OCI-LY7 (cell line): Measurements from ENCODE around the gene RPL32. TPM values are rescaled to one million over a fixed set of nuclear protein-coding genes. Genes with fewer than 3 reads are reported as not detected.

Experiments used
- BruUV-seq: library from RNA; stranded (reverse); fragments of 400-500 nt; replicated peaks from 2 replicates; lab custom pipeline; 2021; lab: Mats Ljungman, UMichigan
- CTCF ChIA-PET: fragments of 300-600 bp; sonication (Branson Sonifier 250); formaldehyde crosslinking; loops from one replicate; lab custom pipeline; 2022; ENCODE audit warnings: antibody characterized with exemption; ENCODE audit not compliant: unreplicated experiment; lab: Charles Lee
- POLR2A ChIA-PET: fragments of 300-600 bp; sonication (Branson Sonifier 250); formaldehyde crosslinking; loops from one replicate; lab custom pipeline; 2022; ENCODE audit warnings: antibody characterized with exemption; lab: Charles Lee
- DNase-seq: peaks from one replicate; pipeline ENCODE4 v3.0.0-alpha.2; 2015; ENCODE audit warnings: low spot score
- H2AFZ ChIP-seq: fragments of 200-600 bp; sonication (generic), shearing (Covaris generic); 2 replicates; pipeline ENCODE4 v1.6.1; 2014; ENCODE audit warnings: mild to moderate bottlenecking, antibody characterized with exemption, low read length, moderate library complexity
- H3K27ac ChIP-seq: fragments of 200-600 bp; sonication (generic); 2 replicates; pipeline ENCODE4 v1.5.1; 2014; ENCODE audit warnings: mixed run types, low read depth, mild to moderate bottlenecking, moderate library complexity, low read length, inconsistent platforms; ENCODE audit not compliant: poor library complexity, severe bottlenecking
- H3K36me3 ChIP-seq: fragments of 200-600 bp; sonication (generic); 2 replicates; pipeline ENCODE4 v1.6.1; 2014; ENCODE audit warnings: mild to moderate bottlenecking, antibody characterized with exemption, low read length, moderate library complexity, mixed read lengths; ENCODE audit not compliant: insufficient read depth
- H3K4me1 ChIP-seq: fragments of 200-600 bp; sonication (generic); 2 replicates; pipeline ENCODE4 v1.5.1; 2014; ENCODE audit warnings: mild to moderate bottlenecking, low read length; ENCODE audit not compliant: insufficient read depth, poor library complexity, severe bottlenecking
- H3K4me2 ChIP-seq: fragments of 200-600 bp; sonication (generic); 2 replicates; pipeline ENCODE4 v1.6.1; 2014; ENCODE audit warnings: mild to moderate bottlenecking, low read length
- H3K4me3 ChIP-seq: fragments of 200-600 bp; sonication (generic); 2 replicates; pipeline ENCODE4 v1.5.1; 2014; ENCODE audit warnings: mild to moderate bottlenecking, low read depth, low read length; ENCODE audit not compliant: poor library complexity, severe bottlenecking
- H3K79me2 ChIP-seq: fragments of 200-600 bp; sonication (generic); 2 replicates; pipeline ENCODE4 v1.6.1; 2016; ENCODE audit warnings: low read depth, mild to moderate bottlenecking, low read length, moderate library complexity, mixed read lengths; ENCODE audit not compliant: insufficient read depth
- H3K9me2 ChIP-seq: fragments of 200-600 bp; sonication (generic); 2 replicates; pipeline ENCODE4 v1.6.1; 2016; ENCODE audit warnings: mild to moderate bottlenecking, low read length, mixed read lengths; ENCODE audit not compliant: insufficient read depth
- H3K9me3 ChIP-seq: fragments of 200-600 bp; sonication (generic); 2 replicates; pipeline ENCODE4 v1.6.1; 2014; ENCODE audit warnings: mild to moderate bottlenecking, mixed run types, low read length, mixed read lengths
- H4K20me1 ChIP-seq: fragments of 200-600 bp; sonication (generic); 2 replicates; pipeline ENCODE4 v1.6.1; 2014; ENCODE audit warnings: mild to moderate bottlenecking, antibody characterized with exemption, low read length, moderate library complexity, mixed read lengths; ENCODE audit not compliant: insufficient read depth
- CTCF ChIP-seq: fragments of 200-600 bp; sonication (generic); conservative IDR thresholded peaks from 2 replicates; pipeline ENCODE4 v1.5.1; 2014; ENCODE audit warnings: mild to moderate bottlenecking, antibody characterized with exemption, low read length, moderate library complexity, mixed read lengths
- EZH2phosphoT487 ChIP-seq: fragments of 200-600 bp; sonication (generic); IDR thresholded peaks from 2 replicates; pipeline ENCODE4 v1.6.1; 2018; ENCODE audit warnings: low read depth, borderline replicate concordance, mild to moderate bottlenecking, mixed run types, antibody characterized with exemption, low read length, moderate library complexity, mixed read lengths
- intact Hi-C: fragments of 100-400 bp; cut with micrococcal nuclease; formaldehyde crosslinking; loops from one replicate; pipeline ENCODE4 v1.10.0; 2022; ENCODE audit not compliant: unreplicated experiment
- total RNA-seq, 2 experiments: library from RNA; depleted of rRNA in 1 of 2; stranded (reverse); fragments of >200 nt in 1 of 2; shearing (Covaris generic) in 1 of 2; gene quantifications; 2 replicates each; pipeline ENCODE4 v1.2.3, GENCODE V29; 2014 to 2022

RPL32 gene
- total RNA-seq, 2 experiments from 2014 or later = 2,099 to 3,717 TPM

GRCh38 chr3:12807066-12807465 is 34.3 kb downstream of the RPL32 start:
- BruUV-seq = no TSS peak
- POLR2A ChIA-PET = interaction anchor here (0.9 to 1.0 kb wide), 2 partner anchors 54 to 98 kb away, joined by 3 to 4 read pairs; no protein-coding TSS in a partner anchor
- CTCF ChIA-PET = interaction anchor here (1.3 kb wide), 1 partner anchor 11 kb away, joined by 3 read pairs; no protein-coding TSS in a partner anchor
- Histone ChIP-seq H4K20me1 (0 out of 2 replicates have a peak, but pooled peaks cover 6% of the 10 kb centered on the region), H2AFZ (no peak overlapping the region), H3K9me3 (no peaks in the 10 kb centered on the region), H3K36me3 (peaks cover 16% of the 10 kb centered on the region), H3K4me3 (no peak overlapping the region), H3K9me2 (no peaks in the 10 kb centered on the region), H3K27ac (no peak overlapping the region), H3K4me1 (peaks cover 9% of the 10 kb centered on the region), H3K4me2 (no peak overlapping the region), H3K79me2 (no peaks in the 10 kb centered on the region)
- no peak for TF ChIP-seq EZH2phosphoT487
- no peak for TF ChIP-seq CTCF
- DNase-seq = no peak
- intact Hi-C loops = no loop called here

- intact Hi-C loops = no loop called here
- H3K79me2 ChIP-seq = no peaks in the 10 kb centered on the region
- POLR2A ChIA-PET = interaction anchor here (0.6 kb wide), 1 partner anchor 14 kb away, joined by 6 read pairs; no protein-coding TSS in a partner anchor
- no peaks in the 10 kb centered on the region for H3K9me2 ChIP-seq
- no peaks in the 10 kb centered on the region for H3K9me3 ChIP-seq
- BruUV-seq = no TSS peak
- H3K27ac ChIP-seq = no peak overlapping the region
- peaks cover 9% of the 10 kb centered on the region for H3K4me1 ChIP-seq
- no peak overlapping the region for H3K4me3 ChIP-seq
- no peak for DNase-seq
- CTCF ChIA-PET = no interaction called here
- no peaks in the 10 kb centered on the region for H4K20me1 ChIP-seq
- no peak overlapping the region for H2AFZ ChIP-seq
- H3K36me3 ChIP-seq = peaks cover 16% of the 10 kb centered on the region
- TF ChIP-seq CTCF = no peak
- TF ChIP-seq EZH2phosphoT487 = no peak
- no peak overlapping the region for H3K4me2 ChIP-seq
Observed at GRCh38 chr3:12803371-12803770, 38.0 kb downstream of the RPL32 start.

- Histone ChIP-seq H3K4me1 (peaks cover 34% of the 10 kb centered on the region), H3K4me3 (no peak overlapping the region), H4K20me1 (no peaks in the 10 kb centered on the region), H2AFZ (no peak overlapping the region), H3K79me2 (no peaks in the 10 kb centered on the region), H3K36me3 (peaks cover 14% of the 10 kb centered on the region), H3K4me2 (no peak overlapping the region), H3K9me2 (no peaks in the 10 kb centered on the region), H3K27ac (no peak overlapping the region), H3K9me3 (no peaks in the 10 kb centered on the region)
- ChIA-PET CTCF (no interaction called here), POLR2A (no interaction called here)
- intact Hi-C loops = no loop called here
- no peak for DNase-seq
- no TSS peak for BruUV-seq
- no peak for TF ChIP-seq EZH2phosphoT487
- TF ChIP-seq CTCF = no peak
Observed at GRCh38 chr3:12799525-12800440, 41.6 kb downstream of the RPL32 start.
